IPS-NIHi7 (cell line): ENCODE measurements around the gene CAMK2G.
"Not testable (repeated sequence)": the region's sequence is repeated elsewhere in the genome, so short reads cannot be mapped to it uniquely, and the experiment has no call there.

Source experiments
- DNase-seq: peaks from one replicate; pipeline ENCODE4 v3.0.0; 2012; ENCODE audit warnings: mixed read lengths; ENCODE audit errors: extremely low spot score

CAMK2G gene

GRCh38 chr10:73874267-73875138, at the start of gene CAMK2G:
Gene CAMK2G, minus strand, starts transcription at chr10:73874555. Its CDS starts 94 bp downstream, at chr10:73874461.
- peak; percentile 94 for DNase-seq

- no peak for DNase-seq
Measured at GRCh38 chr10:73922864-73923133, 48.4 kb upstream of the CAMK2G start.

- DNase-seq = no peak
Measured at GRCh38 chr10:73922007-73922863, 47.9 kb upstream of the CAMK2G start.

- peak; percentile 35 for DNase-seq
Measured at GRCh38 chr10:73920089-73920488, 45.7 kb upstream of the CAMK2G start.

DNA sequence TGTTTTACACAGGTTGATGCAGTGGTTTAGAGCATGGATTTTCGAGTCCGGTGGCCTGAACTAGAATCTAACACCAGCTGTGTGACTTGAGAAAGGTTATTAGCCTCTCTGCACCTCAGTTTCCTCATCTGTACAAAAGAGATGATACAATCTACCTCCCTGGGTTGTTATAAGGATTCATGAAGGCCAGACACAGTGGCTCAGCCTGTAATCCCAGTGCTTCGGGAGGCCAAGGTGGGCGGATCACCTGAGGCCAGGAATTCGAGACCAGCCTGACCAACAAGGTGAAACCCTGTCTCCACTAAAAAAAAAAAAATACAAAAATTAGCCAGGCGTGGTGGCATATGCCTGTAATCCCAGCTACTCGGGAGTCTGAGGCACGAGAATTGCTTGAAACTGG, 45.1 kb upstream of the CAMK2G start:
- DNase-seq = not testable (repeated sequence)

DNA sequence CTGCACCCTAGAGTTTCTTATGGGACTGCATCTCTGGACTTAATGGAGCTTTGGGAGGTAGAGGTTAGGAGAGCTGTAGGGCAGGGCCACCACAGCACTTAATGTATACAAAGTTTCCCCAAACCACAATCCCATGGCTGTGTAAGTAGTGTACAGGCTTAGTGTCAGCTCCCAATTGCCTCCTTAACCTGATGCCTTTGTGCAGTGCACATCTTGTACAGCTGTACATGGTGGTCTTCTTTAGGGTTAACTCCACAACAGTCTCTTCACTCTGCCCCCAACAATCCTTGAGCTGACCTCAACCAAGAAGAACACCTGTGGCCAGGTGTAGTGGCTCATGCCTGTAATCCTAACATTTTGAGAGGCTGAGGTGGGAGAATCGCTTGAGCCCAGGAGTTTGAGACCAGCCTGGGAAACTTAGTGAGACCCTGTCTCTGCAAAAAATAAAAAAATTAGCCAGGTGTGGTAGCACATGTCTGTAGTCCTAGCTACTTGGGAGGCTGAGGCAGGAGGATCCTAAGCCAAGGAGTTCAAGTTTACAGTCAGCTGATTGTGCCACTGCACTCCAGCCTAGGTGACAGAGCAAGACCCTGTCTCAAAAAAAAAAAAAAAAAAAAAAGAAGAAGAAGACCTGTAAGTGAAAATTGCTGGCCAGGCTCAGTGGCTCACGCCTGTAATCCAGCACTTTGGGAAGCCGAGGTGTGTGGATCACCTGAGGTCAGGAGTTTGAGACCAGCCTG, 43.4 kb upstream of the CAMK2G start:
- no peak for DNase-seq

- no peak for DNase-seq
Measured at GRCh38 chr10:73916761-73917470, 42.6 kb upstream of the CAMK2G start.

DNA sequence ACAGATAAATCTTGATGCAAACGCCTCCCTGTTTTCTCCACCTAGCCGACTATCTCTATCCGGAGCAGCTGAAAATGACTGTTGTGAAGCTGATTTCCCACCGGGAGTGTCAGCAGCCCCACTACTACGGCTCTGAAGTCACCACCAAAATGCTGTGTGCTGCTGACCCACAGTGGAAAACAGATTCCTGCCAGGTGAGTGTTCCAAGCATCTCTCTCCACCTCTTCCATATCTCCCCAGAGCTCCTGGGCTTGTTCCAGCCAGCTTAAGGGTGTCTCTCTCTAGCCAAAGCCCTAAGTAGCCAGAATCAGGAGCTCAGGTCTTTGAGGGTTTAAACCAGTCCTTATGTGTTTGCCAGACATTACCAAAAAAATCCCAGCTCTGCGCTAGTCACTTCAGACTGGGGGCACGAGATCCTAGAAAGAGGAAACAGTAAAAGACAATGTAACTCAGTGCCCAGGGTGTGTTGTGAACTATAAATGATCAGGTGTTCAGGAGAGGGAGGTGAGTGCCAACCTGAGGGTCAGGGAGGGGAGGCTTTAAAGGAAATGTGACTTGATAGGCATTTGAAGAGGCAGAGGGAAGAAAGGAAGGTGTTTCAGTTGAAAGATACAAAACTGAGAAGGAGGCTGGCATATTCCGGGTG, 41.0 kb upstream of the CAMK2G start:
- no peak for DNase-seq

GRCh38 chr10:73914036-73914435, 39.7 kb upstream of the CAMK2G start:
- DNase-seq = no peak

- DNase-seq = no peak
Measured at GRCh38 chr10:73911553-73912004, 37.2 kb upstream of the CAMK2G start.

DNA sequence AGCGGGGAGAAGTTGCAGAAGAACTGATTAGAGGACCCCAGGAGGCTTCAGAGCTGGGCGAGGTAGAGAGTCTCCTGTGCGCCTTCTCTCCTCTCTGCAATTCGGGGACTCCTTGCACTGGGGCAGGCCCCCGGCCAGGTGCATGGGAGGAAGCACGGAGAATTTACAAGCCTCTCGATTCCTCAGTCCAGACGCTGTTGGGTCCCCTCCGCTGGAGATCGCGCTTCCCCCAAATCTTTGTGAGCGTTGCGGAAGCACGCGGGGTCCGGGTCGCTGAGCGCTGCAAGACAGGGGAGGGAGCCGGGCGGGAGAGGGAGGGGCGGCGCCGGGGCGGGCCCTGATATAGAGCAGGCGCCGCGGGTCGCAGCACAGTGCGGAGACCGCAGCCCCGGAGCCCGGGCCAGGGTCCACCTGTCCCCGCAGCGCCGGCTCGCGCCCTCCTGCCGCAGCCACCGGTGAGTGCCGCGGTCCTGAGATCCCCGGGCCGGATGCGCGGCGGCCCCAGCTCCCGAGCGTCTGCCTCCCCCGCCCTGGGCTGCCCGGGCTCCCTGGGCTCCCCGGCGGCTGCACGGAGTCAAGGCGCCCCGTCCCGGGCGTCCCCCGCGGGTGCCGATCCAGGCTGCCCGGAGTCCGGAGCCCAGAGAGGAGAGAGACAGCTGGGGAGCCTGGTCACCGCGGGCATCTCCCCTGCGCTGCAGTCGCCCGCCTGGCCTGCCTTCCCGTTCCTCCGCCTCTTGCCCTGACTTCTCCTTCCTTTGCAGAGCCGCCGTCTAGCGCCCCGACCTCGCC, 36.6 kb upstream of the CAMK2G start, which contains the start of gene PLAU:
Gene PLAU (plus strand): TSS at position 369 of the 789 bp plus-strand sequence. CDS start 424 bp downstream, outside the sequence.
- DNase-seq = peak; percentile 70

- peak; percentile 34 for DNase-seq
Measured at GRCh38 chr10:73910401-73910763, 36.0 kb upstream of the CAMK2G start.

DNA sequence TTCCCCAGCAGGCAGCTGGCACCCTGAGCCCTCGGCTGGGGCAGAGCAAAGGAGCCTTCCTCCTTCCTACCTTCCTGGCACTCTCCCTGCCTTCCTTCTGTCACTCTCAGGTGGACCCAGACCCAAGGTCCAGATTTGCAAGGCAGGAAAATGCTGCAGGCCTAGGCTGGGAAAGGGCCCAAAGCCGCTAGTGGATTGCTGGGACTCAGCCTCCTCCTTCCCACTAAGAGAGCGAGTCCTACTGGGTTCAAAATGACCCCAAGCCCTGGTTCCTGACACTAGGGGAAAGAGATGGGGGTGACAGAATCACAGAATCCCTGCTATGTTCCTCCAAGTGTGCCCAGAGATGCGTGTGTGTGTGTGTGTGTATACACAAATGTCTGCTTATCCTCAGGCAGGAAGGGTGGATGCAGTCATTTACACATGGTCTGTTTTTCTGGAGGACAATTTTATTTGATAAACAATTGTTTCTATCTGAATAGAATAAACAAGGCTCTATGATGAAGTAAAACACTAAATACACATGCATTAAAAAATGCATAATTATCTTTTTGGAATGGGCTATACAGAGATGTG, 35.3 kb upstream of the CAMK2G start:
- DNase-seq = no peak

- DNase-seq = no peak
Measured at GRCh38 chr10:73908853-73909539, 34.6 kb upstream of the CAMK2G start.

DNA sequence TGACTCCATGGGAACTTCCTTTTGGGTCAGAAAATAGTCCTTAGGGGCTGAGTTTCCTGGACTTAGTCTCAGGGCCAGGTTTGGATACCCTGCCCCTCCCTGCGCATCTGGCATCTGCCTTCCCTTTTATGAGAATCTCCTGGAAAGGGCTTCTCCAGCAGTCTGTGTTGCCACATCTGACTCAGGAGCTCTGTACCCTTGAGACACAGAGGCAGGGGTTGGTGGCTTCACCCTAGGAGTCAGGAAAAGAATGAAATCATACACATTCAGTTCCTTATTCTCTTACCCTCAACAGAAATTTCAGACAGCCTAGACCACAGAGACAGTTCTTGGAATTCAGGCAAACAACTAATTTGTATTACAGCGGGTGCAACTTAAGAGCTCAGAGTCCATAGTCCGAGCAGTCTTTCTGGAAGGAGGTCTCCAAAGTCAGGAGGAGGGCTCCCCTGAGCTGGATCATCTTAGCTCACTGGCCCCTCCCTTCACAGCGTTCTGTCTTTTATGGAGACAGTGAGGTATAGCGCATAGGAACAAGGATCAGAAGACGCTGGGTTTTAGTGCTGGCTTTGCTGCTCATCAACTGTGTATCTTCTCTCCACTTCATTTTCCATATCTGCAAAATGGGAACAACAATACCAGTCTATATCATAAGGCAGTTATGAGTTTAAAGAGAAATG, 33.6 kb upstream of the CAMK2G start:
- no peak for DNase-seq

DNA sequence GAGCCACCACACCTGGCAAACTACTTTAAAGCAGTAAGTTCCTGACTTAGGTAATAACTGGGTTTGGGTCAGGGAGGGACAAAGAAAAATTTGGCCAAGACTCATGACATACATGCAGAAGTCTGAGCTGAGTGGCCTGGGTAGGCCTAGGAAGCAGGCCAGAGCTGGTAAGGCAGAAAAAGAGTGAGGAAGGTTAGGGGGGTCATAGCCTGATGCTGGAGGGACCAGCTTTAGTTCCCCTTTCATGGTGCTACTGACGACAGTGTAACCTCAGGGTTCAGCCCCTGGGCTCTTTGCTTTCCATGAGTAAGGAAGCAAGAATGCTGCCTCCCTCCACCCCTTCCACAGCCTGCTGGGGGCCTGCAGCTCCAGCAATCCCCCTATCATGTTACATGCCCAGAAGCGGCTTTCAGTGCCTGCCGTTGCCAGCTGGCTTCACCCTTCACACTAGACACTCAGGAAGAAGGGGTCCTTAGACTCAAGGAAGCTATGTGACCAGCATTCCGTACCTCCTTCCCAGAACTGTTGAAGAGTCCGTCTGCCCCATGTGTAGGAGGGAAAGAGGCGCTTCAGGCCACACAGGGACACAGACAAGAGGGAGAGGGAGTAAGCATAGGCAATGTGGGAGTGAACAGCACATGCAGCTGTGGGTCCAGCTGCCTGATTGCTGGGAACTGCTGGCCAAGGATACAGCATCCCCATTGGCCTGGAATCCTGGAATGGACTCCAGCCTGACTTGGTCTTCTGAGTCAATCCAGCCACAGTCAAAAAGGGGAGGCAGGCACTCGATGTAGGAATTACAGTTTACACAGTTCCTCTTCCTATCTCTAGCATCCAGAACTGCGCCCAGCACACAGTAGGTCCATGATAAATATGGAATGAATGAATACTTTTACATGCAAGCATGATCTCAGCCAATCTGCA, 32.4 kb upstream of the CAMK2G start:
- peak; percentile 81 for DNase-seq

GRCh38 chr10:73905256-73906020, 31.1 kb upstream of the CAMK2G start:
- no peak for DNase-seq
